ENCODE measurements around the gene DDX20. TPM values are rescaled to one million over a fixed set of nuclear protein-coding genes. Genes with fewer than 3 reads are reported as not detected.

DDX20 gene, protein sequence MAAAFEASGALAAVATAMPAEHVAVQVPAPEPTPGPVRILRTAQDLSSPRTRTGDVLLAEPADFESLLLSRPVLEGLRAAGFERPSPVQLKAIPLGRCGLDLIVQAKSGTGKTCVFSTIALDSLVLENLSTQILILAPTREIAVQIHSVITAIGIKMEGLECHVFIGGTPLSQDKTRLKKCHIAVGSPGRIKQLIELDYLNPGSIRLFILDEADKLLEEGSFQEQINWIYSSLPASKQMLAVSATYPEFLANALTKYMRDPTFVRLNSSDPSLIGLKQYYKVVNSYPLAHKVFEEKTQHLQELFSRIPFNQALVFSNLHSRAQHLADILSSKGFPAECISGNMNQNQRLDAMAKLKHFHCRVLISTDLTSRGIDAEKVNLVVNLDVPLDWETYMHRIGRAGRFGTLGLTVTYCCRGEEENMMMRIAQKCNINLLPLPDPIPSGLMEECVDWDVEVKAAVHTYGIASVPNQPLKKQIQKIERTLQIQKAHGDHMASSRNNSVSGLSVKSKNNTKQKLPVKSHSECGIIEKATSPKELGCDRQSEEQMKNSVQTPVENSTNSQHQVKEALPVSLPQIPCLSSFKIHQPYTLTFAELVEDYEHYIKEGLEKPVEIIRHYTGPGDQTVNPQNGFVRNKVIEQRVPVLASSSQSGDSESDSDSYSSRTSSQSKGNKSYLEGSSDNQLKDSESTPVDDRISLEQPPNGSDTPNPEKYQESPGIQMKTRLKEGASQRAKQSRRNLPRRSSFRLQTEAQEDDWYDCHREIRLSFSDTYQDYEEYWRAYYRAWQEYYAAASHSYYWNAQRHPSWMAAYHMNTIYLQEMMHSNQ
- 18.4 and 18.6 TPM in 2 replicates for total RNA-seq
- long read RNA-seq, full-length matches to known transcripts: 139 of 175 reads
- long read RNA-seq, partial matches to known transcripts: 9 of 175 reads
- long read RNA-seq, other reads (novel, unspliced or antisense): 27 of 175 reads

DNA sequence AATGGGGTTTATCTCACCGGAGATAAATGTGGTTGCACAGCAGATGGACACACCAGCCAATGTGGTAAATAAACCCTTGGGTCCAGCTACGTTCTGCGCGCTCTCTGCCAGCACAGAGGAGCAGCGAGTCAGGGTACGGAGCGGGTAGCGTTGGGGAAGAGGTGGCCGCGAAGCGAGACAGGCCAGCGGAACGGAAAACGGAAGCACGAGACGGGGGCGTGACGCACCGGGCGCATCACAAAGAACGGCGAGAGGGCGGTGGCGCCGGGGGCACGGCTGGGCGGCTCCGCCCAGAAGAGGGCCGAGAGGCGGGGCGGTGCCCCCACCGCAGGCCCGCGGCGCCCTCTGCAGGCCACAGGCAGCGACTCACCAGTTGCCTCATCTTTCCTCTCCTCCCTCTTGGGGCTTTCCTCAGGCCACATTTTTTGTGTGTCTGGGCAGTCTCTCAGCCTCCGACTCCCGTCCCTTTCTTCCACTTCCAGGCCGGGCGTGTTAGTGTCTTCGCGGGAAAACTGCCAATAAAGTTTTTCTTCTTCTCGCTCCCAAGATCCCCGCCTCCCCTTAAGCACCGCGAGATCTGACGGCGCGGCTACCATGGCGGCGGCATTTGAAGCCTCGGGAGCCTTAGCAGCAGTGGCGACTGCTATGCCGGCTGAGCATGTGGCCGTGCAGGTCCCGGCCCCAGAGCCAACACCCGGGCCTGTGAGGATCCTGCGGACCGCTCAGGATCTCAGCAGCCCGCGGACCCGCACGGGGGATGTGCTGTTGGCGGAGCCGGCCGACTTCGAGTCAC lies at the start of gene DDX20:
DDX20 (plus strand) TSS at position 571 of the 793 bp plus-strand sequence; CDS start at position 595, 24 bp downstream.
- Mint-ChIP-seq H3K27me3 (peaks cover 12% of the 10 kb centered on the region), H3K36me3 (ENCODE audit: insufficient read depth) (peaks cover 12% of the 10 kb centered on the region), H3K4me3 (ENCODE audit: low read depth) (peak within 1 kb of the TSS; percentile 95), H3K9me3 (ENCODE audit: low read depth) (no peaks in the 10 kb centered on the region), H3K4me1 (ENCODE audit: low read depth) (peaks cover 8% of the 10 kb centered on the region), H3K27ac (peak within 1 kb of the TSS; percentile 100)
- peak; percentile 80 for DNase-seq (ENCODE audit: low spot score, unreplicated experiment)
- TF ChIP-seq, protein P1, sequence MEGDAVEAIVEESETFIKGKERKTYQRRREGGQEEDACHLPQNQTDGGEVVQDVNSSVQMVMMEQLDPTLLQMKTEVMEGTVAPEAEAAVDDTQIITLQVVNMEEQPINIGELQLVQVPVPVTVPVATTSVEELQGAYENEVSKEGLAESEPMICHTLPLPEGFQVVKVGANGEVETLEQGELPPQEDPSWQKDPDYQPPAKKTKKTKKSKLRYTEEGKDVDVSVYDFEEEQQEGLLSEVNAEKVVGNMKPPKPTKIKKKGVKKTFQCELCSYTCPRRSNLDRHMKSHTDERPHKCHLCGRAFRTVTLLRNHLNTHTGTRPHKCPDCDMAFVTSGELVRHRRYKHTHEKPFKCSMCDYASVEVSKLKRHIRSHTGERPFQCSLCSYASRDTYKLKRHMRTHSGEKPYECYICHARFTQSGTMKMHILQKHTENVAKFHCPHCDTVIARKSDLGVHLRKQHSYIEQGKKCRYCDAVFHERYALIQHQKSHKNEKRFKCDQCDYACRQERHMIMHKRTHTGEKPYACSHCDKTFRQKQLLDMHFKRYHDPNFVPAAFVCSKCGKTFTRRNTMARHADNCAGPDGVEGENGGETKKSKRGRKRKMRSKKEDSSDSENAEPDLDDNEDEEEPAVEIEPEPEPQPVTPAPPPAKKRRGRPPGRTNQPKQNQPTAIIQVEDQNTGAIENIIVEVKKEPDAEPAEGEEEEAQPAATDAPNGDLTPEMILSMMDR (IDR thresholded peaks at IDR 0.05; ENCODE audit: unreplicated experiment): peak; percentile 87

DNA sequence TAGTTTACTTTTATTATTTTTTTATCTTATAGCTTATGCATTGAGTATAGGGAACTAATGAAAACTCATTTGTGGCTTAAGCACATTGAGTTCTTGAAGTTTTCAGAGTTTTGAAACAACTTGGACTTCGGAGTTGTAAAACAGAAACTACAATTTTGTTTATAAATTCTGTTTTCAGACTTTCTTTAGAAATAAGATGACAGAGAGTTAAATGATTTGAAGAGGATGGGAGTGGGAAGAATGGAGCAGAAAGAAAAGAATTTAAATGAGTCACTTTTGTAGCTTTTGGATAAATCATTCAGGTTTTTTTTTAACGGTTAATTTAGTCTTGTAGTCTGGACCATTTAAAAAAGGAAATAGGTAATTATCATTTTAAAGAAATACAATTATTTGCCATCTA lies 48.8 kb upstream of the DDX20 start:
- TF ChIP-seq, protein P1 (IDR thresholded peaks at IDR 0.05; ENCODE audit: unreplicated experiment): no peak
- no peak for DNase-seq (ENCODE audit: low spot score, unreplicated experiment)
- Mint-ChIP-seq H3K27me3 (no peaks in the 10 kb centered on the region), H3K36me3 (ENCODE audit: insufficient read depth) (peaks cover 7% of the 10 kb centered on the region), H3K4me1 (ENCODE audit: low read depth) (peaks cover 6% of the 10 kb centered on the region), H3K4me3 (ENCODE audit: low read depth) (no peak overlapping the region), H3K9me3 (ENCODE audit: low read depth) (no peaks in the 10 kb centered on the region), H3K27ac (no peak overlapping the region)

DNA sequence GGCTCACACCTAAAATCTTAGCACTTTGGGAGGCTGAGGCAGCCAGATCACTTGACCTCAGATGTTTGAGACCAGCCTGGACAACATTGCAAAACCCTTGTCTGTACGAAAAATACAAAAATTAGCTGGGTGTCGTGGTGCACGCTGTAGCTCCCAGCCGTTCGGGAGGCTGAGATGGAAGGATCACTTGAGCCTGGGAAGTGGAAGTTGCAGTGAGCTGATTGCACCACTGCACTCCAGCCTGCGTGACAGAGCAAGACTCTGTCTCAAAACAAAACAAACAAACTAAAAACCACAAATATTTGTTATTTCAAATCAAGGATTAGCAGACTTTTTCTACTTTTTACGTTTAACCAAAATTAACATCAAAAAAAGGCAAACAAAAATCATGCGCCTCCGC lies 47.8 kb upstream of the DDX20 start:
- Mint-ChIP-seq H3K27ac (no peak overlapping the region), H3K27me3 (no peaks in the 10 kb centered on the region), H3K36me3 (ENCODE audit: insufficient read depth) (peaks cover 6% of the 10 kb centered on the region), H3K4me3 (ENCODE audit: low read depth) (no peak overlapping the region), H3K9me3 (ENCODE audit: low read depth) (no peaks in the 10 kb centered on the region), H3K4me1 (ENCODE audit: low read depth) (peaks cover 6% of the 10 kb centered on the region)
- TF ChIP-seq, protein P1 (IDR thresholded peaks at IDR 0.05; ENCODE audit: unreplicated experiment): no peak
- no peak for DNase-seq (ENCODE audit: low spot score, unreplicated experiment)

DNA sequence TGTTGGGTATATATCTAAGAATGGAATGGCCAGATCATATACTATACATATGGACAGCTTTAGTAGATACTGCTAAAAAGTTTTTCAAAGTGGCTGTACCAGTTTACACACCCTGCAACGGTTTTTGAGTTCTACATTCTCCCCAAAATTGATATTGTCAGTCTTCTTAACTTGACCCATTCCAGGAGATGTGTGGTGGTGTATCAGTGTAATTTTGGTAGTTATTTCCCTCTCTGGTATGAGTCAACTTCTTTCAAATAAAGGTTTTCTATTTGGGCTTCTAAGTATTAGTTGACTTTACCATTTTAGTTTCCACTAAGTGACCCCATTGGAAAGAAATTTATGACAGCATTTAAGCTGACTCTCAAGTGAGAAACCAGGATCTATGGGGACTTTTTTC lies 45.7 kb upstream of the DDX20 start:
- peaks cover 4% of the 10 kb centered on the region for H3K36me3 Mint-ChIP-seq (ENCODE audit: insufficient read depth)
- H3K9me3 Mint-ChIP-seq (ENCODE audit: low read depth): no peaks in the 10 kb centered on the region

More for the DNA sequence above, 45.7 kb upstream of the DDX20 start:
- no peak overlapping the region for H3K27ac Mint-ChIP-seq
- H3K4me3 Mint-ChIP-seq (ENCODE audit: low read depth): no peak overlapping the region
- no peaks in the 10 kb centered on the region for H3K27me3 Mint-ChIP-seq
- no peak for DNase-seq (ENCODE audit: low spot score, unreplicated experiment)
- TF ChIP-seq, protein P1 (IDR thresholded peaks at IDR 0.05; ENCODE audit: unreplicated experiment): no peak
- H3K4me1 Mint-ChIP-seq (ENCODE audit: low read depth): peaks cover 2% of the 10 kb centered on the region

Data from progenitor cell of endocrine pancreas (in vitro differentiated cells).